ES-I3 (cell line): ENCODE results near the gene RPL3.

Source experiments
- H3K36me3 ChIP-seq: 2 replicates; pipeline ENCODE4 v1.6.1; 2013; ENCODE audit warnings: mild to moderate bottlenecking, low read length, control low read depth, moderate library complexity; ENCODE audit not compliant: insufficient read depth
- H3K4me1 ChIP-seq: 2 replicates; pipeline ENCODE4 v1.6.1; 2013; ENCODE audit warnings: mild to moderate bottlenecking, control low read depth, low read length; ENCODE audit not compliant: insufficient read depth
- H3K9ac ChIP-seq: 2 replicates; pipeline ENCODE4 v1.6.1; 2013; ENCODE audit warnings: low read depth, mild to moderate bottlenecking, low read length, moderate library complexity
- H3K9me3 ChIP-seq: 2 replicates; pipeline ENCODE4 v1.6.1; 2013; ENCODE audit warnings: mild to moderate bottlenecking, low read length, moderate library complexity; ENCODE audit not compliant: control insufficient read depth, insufficient read depth

RPL3 gene

DNA sequence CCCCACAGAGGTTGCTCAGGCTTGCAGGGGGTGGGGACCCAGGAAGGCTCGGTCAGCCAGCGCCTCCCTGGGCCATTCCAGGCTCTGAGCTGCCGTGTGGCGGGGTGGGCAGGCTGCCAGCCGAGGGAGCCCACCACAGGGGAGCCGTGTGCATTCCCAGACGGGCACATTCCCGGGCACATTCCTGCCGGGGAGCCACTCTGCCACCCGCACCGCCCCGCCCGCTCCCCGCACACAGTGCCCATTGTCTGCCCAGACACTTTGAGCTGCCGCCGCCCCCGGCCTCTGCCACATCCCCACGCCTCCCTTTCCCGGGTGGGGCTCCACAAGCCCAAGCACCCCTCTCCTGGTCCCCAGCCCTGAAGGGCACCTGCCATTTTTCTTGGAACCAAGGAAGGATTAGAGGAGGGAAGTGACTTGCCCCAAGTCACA is 27.4 kb downstream of the RPL3 start:
- Histone ChIP-seq H3K4me1 (peaks cover 16% of the 10 kb centered on the region), H3K9me3 (no peaks in the 10 kb centered on the region), H3K9ac (no peak overlapping the region), H3K36me3 (no peaks in the 10 kb centered on the region)

DNA sequence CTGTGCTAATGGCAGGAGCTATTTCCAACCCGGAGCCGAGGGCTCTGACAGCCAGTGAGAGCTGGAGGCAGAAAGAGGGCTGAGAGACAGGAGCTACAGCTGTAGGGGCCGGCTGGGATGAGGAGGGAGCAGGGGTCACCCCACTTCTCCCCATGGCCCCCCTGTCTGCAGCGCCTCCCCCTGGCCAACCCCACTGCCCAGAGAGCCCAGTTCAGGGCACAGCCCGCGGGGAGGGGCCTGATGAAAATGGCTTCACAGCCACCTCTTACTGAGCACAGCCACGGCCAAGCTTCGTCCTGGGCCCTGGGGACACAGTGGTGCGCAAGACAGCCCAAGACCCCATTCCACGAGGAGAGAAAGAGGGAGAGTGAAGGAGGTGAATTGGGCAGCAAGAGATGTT is 27.9 kb downstream of the RPL3 start:
- peaks cover 16% of the 10 kb centered on the region for H3K4me1 ChIP-seq
- no peaks in the 10 kb centered on the region for H3K9me3 ChIP-seq
- H3K9ac ChIP-seq = no peak overlapping the region
- no peaks in the 10 kb centered on the region for H3K36me3 ChIP-seq

DNA sequence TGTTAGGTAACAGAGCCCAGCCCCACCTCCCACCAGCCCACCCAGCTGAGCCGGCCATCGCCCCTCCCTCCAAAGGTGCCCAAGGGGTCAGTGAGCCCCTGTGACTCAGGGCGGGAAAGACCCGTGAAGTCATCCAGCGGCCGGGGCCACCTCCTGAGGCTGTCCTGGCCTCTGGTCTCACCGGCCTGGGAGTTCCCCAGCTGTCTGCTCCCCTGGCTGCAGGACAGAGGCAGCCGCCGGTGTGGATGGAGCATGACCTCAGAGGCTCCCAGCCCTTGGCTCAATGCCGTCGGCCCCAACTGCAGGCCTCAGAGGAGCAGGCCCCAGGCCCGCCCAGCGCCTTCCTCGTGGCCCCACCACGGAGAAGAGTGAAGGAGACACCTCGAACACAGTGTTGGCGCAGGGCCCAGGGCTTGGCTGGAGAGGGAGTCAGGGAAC is 28.7 kb downstream of the RPL3 start:
- no peaks in the 10 kb centered on the region for H3K9me3 ChIP-seq
- peaks cover 16% of the 10 kb centered on the region for H3K4me1 ChIP-seq
- no peak overlapping the region for H3K9ac ChIP-seq
- no peaks in the 10 kb centered on the region for H3K36me3 ChIP-seq

DNA sequence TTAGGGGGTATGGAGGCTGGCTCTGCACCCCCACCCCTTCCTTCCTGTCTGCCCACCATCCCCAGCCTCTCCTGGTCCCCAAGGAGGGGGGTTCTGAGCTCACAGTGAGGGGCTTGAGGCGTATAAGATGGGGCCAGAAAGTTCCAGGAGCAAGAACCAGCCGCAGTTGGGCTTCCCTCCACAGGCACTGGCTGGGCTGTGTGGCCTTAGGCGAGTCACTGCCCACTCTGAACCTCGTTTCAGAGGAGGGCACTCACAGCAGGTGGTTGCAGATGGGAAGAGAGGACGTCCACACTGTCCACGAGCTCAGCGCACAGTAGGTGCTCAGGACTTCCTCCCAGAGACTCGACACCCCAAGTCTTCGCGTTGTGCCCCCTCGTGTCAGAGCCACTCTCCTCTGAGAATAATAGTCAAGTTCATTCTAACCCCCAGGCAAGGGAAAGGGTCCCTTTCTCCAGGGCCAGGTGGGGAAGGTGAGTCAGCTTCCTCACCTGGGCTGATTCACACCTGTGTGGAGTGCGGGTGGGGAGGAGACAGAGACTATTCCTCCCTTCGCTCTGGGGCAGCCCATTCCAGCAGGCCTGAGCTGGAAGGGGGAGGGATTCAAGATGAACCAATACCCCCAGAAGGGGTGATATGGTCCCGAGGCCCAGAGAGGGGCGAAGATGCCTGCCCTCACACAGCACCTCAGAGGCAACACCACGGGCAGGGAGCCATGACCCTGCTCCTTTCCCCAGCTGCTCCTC is 29.3 kb downstream of the RPL3 start:
- no peak overlapping the region for H3K9ac ChIP-seq
- H3K4me1 ChIP-seq = peaks cover 16% of the 10 kb centered on the region
- H3K36me3 ChIP-seq = no peaks in the 10 kb centered on the region
- H3K9me3 ChIP-seq = no peaks in the 10 kb centered on the region

DNA sequence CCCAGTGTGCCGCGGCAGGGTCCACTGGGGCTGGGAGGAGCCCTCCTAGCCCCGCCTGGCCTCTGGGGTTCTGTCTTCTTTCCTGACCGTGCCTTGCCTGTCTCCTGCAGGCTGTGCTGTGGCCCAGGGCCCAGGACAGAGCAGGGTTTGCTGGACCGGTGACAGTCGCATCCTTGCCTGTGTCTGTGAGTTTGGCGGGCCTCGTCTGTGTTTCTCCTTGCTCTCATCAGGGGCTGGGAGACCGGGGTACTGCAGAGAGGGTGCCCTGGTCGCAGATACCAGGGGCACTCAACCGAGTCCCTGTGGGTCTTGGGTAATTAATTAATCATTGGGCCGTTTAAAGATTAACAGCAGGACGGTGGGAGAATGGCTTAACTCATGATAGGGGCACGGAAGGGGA is 29.9 kb downstream of the RPL3 start:
- H3K36me3 ChIP-seq = no peaks in the 10 kb centered on the region
- H3K9ac ChIP-seq = no peak overlapping the region
- no peaks in the 10 kb centered on the region for H3K9me3 ChIP-seq
- peaks cover 16% of the 10 kb centered on the region for H3K4me1 ChIP-seq

DNA sequence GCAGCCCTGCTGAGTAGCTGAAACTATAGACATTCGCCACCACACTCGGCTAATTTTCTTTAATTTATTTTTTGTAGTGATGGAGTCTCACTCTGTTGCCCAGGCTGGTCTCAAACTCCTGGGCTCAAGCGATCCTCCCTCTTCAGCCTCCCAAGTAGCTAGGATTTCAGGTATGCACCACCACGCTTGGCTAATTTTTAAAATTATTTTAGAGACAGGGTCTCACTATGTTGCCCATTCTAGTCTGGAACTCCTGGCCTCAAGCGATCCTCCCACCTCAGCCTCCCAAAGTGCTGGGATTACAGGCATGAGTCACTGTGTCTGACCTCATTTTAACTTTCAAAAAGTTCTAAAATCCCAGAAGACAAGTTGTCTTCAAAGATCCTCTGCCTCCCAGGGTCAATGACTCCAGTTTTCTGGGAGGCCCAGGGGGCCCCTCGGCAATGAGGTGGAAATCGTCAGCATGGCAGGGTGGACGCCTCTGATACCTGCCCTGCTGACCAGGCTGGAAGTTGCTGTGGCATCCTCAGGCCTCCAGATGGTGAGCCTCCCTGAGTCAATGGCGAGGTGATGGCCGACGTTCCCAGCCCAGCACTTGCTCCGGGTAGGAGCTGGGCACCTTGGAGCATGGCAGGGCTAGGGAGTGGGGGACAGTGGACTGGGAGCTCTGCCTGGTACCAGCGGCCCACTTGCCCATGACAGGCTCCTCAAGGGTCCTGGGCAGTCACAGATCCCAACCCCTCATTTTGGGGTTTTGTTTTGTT is 31.1 kb downstream of the RPL3 start:
- Histone ChIP-seq H3K9ac (no peak overlapping the region), H3K36me3 (no peaks in the 10 kb centered on the region), H3K9me3 (no peaks in the 10 kb centered on the region), H3K4me1 (peaks cover 16% of the 10 kb centered on the region)

DNA sequence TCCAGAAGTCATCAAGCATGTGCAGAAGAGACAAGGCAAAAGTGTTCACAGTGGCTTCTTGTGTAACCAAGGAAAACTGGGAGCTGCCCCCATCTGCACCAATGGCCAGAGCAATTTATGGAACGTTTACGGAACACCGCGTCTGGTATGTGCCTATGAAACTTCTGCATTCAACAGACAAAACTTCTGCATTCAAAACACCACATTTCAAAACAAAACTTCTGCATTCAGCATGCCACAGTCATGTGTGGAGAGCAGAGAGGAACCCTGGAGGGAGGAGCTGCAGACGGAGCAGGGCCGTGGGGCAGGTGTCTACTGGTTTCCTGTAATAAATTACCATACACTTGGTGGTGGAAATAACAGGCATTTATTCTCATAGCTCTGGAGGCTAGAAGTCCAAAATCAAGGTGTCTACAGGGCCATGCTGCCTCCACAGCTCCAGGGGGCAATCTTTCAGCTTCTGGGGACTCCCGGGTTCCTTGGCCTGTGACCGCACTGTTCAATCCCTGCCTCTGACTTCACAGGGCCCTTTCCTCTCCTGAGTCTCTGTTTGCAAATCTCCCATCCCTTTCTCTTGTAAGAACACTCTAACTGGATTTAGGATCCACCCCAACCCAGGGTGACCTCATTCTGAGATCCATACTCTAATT is 32.2 kb downstream of the RPL3 start:
- Histone ChIP-seq H3K36me3 (no peaks in the 10 kb centered on the region), H3K9me3 (no peaks in the 10 kb centered on the region), H3K4me1 (peaks cover 12% of the 10 kb centered on the region), H3K9ac (no peak overlapping the region)

DNA sequence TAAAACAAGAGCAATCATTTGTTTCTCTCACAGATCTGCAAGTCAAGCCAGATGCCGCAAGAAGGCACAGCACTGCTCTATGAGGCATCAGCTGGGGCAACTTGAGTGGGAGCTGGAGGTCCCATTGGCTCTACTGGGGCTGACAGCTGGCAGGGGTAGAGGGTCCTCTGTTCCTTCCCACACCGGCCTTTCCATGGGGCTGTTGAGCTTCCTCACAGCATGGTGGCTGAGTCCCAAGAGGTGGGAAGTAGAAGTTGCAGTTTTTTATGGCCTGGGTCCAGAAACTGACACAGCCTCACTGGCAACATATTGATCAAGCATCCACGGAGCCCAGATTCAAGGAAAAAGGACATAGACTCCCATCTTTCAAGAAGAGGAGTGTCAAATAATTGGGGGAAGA is 34.4 kb downstream of the RPL3 start:
- Histone ChIP-seq H3K9me3 (no peaks in the 10 kb centered on the region), H3K9ac (no peak overlapping the region), H3K4me1 (peaks cover 10% of the 10 kb centered on the region; the same call in 1 of the 2 replicates), H3K36me3 (no peaks in the 10 kb centered on the region)

DNA sequence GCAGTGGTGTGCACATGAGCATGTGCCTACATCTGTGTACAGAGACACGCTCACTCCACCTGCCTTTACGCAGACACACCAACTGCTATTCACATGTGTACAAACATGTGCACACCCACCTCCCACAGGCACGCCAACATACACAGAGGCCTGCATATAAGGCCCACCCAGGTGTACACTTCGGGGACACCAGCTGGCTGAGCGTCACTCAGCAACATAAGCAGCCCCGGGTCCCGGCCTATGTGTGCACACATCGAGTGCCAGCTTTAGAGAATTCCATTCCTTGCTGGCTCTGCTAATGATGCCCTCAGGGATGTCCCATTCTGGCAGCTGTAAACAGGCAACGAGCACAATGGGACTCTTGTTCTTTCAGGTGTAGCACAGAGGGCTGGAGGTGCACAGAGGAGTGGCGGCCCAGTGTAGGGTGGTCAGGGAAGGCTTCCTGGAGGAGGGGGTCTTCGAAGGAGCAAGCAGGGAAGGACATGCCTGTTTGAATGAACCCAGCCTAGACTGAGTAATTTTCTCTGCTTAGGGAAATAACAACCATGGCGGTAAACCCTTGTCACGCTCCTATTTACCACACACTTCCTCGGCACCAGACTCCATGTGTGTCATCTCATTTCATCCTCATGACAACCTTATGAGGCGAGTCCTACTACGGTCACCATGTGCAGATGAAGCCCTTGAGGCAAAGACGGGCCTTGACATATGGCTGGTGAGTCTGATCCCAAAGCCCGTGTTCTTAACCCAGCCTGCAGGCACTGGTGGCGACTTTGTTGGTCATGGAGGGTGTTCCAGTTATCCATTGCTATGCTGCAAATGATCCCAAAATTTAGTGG is 35.1 kb downstream of the RPL3 start:
- Histone ChIP-seq H3K9ac (no peak overlapping the region), H3K36me3 (no peaks in the 10 kb centered on the region), H3K9me3 (no peaks in the 10 kb centered on the region), H3K4me1 (peaks cover 12% of the 10 kb centered on the region)

DNA sequence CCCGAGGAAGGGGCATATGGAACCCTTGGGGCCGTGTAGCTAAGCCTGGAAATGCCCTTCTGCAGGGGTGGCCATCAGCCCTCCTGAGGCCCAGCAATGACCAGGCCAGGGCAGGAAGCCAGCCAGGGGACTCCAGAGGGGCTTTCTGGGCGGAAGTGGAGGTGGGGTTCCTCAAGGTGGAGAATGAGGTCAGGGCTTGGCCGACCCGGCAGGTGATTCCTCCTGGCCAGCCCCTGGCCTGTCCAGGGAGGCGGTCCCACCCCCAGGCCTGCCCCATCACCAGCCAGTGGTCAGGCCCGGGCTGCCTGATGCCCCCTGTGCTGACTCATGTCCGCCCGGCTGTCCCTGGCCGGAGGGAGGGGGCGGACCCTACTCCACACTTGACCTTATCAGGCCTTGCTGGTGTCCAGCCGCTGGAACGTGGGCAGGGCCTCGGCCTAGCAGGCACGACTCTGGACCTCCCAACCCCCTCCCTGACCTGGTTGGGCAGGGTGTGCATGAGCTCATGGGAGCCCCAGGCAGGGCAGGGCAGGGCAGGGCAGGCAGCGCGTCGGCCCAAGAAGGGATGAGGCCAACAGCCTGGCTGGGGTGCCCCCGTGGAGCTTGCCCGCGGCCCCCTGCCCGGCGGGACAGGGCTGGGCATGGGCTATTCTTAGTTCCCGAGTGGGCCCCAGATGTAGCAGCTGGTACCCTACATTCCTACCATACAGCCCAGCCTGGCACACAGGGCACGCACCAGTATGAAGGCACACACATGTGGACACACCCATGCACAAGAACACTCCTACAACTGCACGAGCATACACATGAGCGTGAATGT is 35.9 kb downstream of the RPL3 start:
- H3K9me3 ChIP-seq = no peaks in the 10 kb centered on the region
- no peak overlapping the region for H3K9ac ChIP-seq
- H3K4me1 ChIP-seq = peaks cover 20% of the 10 kb centered on the region
- no peaks in the 10 kb centered on the region for H3K36me3 ChIP-seq

DNA sequence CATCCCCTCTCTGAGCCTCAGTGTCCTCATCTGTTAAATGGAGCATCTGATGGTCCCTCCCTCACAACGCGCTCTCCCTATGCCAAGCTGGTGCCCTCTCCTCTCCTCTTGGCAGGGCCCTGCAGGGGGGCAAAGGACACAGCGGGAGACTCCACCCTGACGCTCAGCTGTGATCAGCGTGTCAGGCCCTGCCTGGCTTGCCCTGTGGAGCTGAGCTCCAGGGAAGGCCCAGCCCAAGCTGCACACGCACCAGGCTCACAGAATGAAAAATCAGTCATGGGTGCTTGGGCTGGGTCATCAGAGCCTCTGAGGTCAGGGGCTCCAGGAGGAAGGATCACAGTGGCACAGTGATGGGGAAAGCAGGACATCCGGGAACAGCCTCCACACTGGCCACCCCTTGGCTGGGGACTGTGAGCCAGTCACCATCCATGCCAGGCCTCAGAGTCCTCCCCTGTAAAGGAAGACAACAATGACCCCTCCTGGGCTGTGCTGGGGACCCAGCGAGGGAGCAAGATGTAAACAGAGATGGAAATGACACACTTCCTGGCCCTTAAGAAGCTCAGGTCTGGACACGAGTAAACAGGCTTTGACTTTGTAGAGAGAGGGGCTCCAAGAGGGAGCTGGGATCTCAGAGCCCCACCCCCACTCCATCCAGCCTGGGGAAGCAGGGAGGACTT is 36.6 kb downstream of the RPL3 start:
- H3K4me1 ChIP-seq = peaks cover 23% of the 10 kb centered on the region
- H3K9ac ChIP-seq = no peak overlapping the region
- H3K36me3 ChIP-seq = no peaks in the 10 kb centered on the region
- H3K9me3 ChIP-seq = no peaks in the 10 kb centered on the region

DNA sequence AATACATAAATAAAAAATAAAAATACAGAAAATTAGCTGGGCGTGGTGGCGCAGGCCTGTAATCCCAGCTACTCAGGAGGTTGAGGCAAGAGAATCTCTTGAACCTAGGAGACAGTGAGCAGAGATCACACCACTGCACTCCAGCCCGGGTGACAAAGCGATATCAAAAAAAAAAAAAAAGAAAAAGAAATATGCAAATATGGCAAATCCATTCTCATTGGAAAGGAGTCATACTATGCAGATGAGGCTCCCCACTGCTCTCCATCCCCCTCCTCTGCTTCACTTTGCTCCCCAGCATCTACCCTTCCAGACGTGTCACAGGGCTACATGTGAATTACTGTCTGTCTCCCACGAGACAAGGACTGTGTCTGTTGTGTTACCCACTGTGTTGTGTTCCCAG is 38.3 kb downstream of the RPL3 start:
- Histone ChIP-seq H3K36me3 (no peaks in the 10 kb centered on the region), H3K9me3 (peaks cover 4% of the 10 kb centered on the region; the same call in 1 of the 2 replicates), H3K4me1 (peaks cover 23% of the 10 kb centered on the region), H3K9ac (no peak overlapping the region)

DNA sequence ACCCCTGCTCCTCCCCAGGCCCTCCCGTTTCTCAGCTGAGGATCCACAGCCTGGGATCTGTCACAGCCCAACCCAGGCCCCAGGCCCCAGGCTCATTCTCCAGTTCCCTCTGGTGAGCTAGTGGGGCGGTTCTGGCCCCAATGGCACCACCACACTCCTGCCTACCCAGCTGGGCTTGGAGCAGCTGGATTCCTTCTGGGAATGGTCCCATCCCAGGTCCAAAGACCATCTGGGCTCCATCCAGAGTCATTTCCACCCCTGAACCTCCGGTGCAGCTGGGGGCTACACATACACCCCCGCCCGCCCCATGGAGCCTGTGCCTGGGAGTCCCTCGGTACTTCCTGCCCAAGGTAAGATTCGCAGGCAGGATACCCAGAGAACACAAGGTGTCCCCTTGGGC is 39.2 kb downstream of the RPL3 start:
- peaks cover 4% of the 10 kb centered on the region; the same call in 1 of the 2 replicates for H3K9me3 ChIP-seq
- peaks cover 23% of the 10 kb centered on the region for H3K4me1 ChIP-seq
- no peaks in the 10 kb centered on the region for H3K36me3 ChIP-seq
- no peak overlapping the region for H3K9ac ChIP-seq
